ENCODE measurements around the gene ZP2.

Gene ZP2

DNA sequence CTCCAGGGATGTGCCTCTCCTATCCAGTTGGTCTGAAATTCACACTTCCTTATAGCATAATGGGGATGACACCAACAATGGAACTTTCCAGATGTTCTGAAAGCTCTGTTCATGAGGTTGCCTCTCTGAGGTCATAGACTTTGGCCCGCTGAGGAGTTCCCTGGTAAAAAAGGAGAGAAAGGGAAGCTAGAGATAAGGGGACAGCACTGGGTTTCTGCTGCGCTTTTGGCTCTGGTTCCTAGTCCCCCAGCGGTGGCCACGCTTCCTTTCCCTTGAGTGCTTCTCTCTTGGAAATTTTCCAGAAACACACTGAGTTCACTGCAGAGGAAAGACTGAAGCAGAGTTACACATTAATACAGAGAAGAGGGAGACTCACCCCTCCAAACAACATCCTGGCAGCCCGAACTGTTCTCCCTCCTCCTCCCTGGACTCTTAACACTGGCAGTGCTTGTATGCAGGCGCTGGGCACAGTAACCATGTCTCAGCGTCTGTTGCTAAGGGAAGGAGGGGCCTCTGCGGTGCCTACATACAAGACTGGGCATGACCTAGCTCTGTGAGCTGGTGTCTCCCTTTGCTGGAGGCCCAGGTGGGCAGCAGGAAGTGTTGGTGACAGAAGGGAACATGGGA is 60.9 kb downstream of the ZP2 start, which contains the start of gene DNAH3:
TSS of gene DNAH3 (minus strand) at position 472 of the 627 bp plus-strand sequence. CDS start 527 bp downstream, outside the sequence.
- DNase-seq (ENCODE audit: low read depth, low spot score) = no peak
